Left forelimb (tissue), 1 donor: ENCODE results near the gene SMIM20.
A peak's percentile ranks its signal among the peaks of the same experiment; 100 is the strongest.

Experiments used
- DNase-seq: peaks from one replicate; pipeline ENCODE4 v3.0.0-alpha.2; 2018; ENCODE audit warnings: low spot score

Gene SMIM20

DNA sequence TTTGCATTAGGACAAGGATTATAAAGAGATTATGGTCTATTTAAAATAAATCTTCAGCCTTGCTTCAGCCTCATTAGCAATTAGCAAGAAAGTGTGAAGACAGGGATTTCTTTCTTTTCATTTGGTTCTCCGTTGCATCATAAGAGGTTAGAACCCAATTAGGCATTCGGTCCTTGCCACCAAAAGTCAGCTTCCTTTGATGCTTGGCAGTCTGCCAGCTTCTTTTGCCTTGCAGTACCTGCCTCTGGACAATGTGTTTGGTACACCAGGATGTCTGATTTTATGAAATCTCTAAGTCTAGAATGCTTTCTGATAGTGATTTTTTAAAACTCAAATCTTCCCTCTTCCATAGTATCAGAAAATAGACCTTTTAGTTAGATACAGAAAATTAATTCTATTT is 12.4 kb downstream of the SMIM20 start:
- no peak for DNase-seq

DNA sequence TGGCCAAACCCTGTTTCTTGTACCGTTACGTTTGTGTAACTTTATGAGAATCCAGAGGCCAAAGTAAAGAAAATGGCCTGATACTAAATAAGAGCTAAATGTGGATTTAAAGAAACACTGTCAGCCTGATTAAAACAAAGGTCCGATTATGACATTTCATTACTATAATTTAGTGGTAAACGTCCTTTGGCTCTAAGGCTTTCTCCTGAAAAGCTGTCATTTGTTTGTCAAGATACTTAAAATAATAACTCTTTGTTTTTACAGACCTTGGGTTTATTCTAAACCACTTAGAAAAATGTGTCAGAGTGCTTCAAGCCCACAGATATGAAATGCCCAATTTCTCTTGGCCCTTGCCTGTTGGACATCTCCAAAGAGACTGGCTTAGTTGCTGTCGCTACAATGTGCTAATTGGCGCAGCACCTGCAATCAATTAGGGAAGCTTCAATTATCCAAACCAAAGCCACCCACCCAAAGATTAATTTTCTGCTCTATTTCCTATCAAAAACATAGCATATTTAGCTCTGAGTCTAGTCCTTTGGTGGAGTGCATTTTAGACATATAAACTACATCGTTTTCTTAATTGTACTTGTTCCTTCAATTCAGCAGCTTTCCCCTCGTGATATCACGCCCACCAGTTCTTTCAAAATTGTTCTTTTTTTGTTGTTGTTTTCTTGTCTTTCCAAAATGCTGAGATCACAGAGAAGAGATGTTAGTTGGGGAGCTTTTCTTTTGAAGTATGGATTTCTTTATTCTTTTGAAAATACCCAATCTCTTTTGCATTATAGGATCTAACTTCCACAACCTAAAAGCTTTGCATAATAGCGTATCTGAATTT is 13.6 kb downstream of the SMIM20 start:
- no peak for DNase-seq

DNA sequence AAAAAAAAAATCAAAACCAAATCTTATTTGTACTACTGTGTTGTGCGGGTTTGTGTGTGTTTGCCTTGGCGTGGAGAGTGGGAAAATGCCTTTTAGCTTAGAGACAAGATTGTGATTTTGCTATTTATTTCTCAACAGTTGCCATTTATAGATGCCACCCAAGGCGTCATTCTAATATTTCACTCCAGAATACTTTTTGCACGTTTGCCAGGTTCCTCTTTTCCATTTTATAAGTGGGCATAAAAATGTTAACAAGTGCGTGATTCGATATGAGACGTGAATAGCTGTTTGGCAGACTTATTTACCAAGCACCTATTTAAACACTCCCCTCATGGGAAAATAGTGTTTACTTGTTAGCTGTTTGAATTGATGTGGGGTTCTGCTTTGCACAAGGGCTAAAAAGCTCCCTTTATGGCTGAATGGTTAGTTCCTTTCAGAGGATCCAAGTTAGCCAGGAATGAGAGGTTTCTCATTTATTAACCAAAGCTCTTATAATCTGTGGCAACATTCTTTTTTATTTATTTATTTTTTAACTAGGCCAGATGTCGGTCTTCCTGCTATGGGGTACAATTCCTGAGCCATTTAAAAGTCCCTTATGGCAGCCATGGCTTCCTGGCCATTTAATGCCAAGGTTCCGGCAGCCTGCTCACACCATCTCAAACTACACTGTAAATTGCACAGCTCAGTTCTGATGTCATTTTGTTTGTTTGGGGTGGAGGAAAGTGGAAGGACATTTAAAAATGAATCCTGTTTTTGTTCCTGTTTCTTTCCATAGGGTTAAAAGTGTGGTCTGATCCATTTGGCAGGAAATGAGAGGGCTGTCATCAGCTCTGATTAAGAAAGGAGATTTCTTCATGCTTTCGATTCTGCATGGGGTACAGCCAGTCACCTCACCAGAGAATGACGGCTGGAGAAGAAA is 14.6 kb downstream of the SMIM20 start:
- peak; percentile 17 for DNase-seq

DNA sequence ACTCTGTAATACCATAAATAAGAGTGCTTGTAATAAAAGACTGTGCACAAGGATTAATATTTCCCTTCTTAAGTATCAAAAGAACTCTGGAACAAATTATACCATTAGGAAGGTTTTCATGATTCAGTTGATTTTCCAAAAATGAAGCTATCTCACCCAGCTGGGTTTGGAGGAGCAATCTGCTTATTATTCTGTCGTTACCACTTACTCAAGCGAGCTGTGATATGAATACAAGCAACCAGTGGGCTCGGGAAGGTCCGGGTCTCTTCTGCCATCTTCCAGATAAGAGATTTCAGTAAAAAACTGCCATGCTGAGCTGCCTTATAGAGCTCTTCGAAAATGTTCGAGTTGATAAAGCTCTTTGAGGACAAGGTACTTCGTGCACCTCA is 15.3 kb downstream of the SMIM20 start:
- peak; percentile 2 for DNase-seq

DNA sequence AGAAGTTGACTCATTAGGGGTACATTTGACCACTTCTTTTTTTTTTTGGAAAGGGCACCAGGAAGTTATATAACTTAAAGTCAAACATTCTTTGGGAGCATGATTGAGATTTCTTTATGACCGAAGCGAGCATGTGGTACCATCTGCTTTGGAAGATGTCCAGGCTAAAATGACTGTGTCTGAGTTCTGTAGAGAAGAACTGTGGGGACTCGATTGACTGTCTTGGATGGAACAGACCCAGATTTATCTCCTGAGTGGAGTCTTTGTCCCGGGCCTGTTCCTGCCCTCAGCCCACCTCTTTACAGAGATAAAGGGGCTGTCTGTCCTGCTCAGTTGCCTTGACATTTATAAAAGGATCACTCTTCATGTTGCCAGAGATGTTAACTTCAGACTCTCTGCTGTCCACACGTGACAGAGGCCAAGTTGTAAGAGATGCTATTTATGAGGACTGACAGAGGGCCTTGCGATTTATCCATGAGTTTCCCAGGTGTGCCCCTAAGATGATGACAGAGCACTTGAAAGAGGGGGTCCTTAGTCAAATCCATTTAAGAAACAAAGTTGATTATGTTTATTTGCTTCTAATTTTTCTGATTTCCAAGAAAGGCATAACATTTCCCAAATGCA is 16.8 kb downstream of the SMIM20 start:
- peak; percentile 54 for DNase-seq

DNA sequence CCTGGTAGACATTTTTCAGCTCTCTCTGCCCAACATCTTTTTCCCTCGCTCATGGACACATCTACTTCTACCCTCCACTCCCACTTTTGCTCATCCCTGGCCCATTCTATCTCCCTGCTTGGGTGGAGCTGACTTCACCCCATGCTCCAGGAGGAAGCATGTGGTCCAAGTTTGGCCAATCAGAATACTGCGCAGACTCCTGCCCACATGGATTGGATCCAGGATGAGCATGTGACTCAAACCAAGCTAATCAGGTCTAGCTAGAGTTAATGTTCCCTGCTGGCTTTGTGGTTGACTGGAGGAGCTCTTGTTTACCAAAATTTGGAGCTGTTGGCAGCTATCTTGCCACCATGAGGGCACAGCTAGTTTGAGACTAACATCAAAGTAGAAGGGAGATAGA is 22.7 kb downstream of the SMIM20 start:
- no peak for DNase-seq

DNA sequence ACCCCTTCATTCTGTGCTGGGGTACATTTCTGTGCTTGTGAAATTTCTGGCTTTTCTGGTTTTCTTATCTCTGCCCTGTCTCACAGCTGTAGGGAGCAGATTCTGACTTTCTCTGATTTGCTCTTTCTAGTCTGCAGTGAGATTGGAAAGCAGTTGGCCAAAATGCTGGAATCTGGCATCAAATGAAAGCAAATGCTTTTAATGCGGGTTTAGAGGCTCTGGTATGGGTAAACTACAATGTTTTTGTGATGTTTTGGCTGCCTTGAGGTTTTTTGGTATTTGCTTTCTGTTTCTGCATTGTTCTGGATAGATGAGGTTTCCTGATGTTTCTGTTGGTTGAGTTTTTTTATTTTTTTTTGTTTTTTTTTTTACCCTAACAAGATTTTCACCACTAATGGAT is 23.8 kb downstream of the SMIM20 start:
- DNase-seq, result no peak

DNA sequence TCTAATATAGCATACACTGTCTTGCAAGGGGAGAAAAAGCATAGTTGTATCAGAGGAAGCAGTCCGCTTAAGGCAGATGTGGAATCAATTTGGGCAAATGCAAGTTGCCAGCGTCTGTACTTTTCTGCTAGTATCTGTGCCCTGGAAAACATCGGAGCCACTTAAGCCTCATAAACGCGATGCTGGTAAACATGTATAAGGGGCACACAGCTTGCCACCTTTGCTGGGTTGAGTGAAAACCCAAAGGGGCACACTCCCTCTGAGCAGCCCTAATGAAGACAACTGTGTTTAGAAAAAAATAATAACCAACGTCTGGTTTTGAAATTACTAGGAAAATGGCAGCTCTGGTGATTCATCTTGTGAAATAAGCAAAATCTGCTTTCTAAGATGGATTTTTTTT is 24.3 kb downstream of the SMIM20 start:
- no peak for DNase-seq

DNA sequence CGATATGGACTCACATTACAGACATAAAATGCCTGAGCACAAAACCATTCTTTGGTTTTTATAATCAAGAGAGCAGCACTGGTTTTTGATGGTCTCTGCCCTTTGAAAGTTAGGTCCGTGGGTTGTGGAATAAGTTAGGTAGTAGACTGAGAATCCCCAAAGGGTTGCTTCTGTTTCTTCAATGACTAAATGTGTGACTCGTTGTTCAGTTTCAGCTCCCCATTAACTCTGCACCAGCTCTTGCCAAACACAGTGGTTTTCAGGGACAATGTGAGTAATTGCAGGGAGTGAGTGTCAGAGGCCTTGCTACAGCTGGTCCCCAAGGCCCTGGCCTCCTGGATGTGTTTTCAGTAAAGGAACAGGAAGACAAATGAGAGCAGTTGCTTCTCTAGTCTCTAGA is 24.8 kb downstream of the SMIM20 start:
- DNase-seq, result no peak

DNA sequence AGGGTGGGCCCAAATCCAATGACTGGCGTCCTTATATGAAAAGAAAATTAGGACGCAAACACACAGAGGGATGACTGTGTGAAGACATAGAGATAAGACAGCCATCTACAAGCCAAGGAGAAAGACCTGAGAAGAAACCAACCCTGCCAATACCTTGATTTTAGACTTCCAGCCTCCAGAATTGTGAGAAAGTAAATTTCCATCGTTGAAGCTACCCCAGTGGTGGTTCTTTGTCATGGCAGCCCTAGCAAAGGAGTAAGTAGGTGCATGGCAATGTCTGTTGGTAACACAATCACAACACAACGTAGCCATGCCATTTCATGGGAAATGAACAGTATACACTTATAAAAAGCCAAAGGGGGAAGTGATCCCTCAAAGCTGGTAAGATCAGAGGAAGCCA is 25.3 kb downstream of the SMIM20 start:
- DNase-seq, result no peak

DNA sequence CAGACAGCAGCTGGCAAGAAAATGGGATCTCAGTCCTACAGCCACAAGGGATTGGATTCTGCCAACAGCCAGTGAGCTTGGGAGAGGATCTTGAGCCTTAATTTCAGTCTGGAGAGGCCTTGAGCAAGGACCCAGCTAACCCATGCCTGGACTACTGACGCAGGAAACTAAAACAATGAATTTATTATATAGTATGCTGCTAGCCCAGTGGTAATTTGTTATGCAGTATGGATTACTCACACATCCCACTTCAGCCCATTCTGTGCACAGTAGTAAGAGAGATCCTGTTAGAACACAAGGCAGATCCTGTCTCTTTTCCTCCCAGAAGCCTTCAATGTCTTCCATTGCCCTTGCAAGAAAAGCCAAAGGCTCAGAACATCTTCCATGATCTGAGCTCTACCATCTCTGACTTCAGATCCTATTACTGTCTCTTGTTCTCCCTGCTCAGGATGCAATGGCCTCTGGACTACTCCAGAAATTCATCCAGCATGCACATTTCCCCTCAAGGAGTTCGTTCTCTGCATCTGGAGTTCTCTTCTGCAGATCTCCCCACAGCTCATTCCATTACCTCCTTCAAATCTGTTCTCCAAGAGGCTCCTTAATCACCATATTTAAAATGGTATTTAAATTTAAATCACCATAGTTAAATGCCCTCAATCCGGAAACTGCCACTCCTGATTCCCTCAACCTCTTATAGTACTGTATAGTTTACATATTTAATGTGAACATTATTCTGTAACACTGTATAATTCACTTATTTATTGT is 27.6 kb downstream of the SMIM20 start:
- no peak for DNase-seq

DNA sequence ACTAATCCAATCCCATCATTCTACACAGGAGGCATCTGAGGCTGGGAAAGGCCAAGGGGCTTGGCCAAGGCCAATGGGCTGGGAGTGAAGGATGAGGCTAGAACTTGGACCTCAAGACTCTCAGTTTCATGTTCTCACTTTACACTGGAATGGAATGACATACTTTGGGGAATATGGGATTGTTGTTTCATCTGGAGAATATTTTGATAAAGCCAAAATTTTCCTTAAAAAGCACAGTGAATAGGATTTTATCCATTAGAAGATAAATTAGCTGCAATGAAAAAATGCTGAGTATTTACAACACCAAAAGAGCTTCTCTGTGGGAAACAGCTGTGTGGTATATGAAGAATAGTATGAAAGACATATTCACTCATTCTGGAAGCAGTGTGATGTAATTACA is 29.3 kb downstream of the SMIM20 start:
- DNase-seq, result no peak

DNA sequence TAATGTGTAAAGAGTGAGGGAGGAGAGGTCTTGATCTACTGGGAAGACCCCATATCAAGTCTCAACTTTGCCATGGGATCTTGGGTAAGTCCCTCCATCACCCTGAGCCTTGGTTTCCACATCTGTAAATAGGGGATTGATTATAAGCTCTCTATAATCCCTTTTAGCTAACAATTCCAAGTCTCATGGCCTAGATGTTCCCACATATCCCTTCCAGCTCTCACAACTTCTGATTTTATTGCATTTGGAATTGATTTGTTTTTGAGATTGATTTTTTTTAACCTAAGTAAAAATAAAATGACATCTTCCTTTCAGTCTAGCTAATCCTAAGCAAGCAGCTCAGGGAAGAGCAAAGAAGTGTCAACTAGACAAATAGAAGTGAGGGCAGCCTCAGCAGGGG is 29.8 kb downstream of the SMIM20 start:
- DNase-seq, result no peak

DNA sequence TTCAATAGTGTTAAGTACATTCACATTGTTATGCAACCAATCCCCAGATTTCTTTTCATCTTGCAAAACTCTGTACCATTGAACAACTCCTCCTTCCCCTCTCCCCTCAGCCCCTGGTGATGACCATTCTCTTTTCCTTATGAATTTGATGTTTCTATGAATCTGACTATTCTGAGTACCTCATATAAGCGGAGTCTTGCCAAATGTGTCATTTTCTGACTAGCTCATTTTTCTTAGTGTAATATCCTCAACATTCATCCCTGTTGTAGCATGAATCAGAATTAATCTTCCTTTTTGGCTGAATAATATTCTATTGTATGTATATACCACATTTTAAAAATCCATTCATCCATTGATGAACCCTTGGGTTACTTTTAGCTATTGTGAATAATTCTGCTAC is 34.0 kb downstream of the SMIM20 start:
- no peak for DNase-seq

DNA sequence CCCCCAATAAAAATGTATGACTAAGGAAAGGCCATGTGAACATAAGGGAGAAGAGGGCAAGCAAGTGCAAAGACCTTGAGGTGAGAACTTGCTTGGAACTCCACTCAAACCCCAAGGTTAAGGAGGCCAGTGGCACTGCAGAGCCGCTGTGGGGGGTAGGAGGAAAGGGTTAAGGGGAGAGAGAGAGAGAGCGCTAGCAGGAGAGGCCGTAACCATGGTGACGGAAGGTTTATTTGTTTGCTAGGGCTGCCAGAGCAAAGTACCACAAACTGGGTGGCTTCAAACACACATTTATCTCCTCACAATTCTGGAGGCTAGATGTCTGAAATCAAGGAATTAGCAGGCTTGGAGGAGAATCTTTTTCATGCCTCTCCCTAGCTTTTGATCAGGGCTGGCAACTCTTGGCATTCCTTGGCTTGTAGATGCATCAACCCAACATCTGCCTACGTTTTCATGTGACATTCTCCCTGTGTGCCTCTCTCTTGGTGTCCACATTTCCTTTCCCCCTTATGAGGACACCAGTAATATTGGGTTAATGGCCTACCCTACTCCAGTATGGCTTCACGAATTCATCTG is 35.2 kb downstream of the SMIM20 start:
- DNase-seq, result no peak

DNA sequence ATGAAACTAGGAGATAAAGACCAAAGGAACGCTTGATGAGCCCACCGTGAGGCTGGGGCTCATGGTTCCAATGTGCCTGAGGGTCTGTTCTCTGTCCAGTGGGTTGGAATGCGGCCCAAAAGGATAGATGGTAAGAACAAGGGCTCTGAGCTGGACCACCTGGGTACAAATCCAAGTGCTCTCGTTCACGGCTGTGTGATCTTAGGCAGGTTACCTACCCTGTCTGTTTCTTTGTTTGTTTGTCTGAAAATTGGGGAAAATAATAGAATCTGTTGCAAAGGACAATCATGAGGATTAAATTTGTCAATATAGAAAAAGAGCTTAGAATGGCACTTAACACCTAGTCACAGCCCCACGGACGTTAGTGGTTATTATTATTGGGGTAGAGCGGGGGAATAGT is 36.0 kb downstream of the SMIM20 start:
- no peak for DNase-seq

DNA sequence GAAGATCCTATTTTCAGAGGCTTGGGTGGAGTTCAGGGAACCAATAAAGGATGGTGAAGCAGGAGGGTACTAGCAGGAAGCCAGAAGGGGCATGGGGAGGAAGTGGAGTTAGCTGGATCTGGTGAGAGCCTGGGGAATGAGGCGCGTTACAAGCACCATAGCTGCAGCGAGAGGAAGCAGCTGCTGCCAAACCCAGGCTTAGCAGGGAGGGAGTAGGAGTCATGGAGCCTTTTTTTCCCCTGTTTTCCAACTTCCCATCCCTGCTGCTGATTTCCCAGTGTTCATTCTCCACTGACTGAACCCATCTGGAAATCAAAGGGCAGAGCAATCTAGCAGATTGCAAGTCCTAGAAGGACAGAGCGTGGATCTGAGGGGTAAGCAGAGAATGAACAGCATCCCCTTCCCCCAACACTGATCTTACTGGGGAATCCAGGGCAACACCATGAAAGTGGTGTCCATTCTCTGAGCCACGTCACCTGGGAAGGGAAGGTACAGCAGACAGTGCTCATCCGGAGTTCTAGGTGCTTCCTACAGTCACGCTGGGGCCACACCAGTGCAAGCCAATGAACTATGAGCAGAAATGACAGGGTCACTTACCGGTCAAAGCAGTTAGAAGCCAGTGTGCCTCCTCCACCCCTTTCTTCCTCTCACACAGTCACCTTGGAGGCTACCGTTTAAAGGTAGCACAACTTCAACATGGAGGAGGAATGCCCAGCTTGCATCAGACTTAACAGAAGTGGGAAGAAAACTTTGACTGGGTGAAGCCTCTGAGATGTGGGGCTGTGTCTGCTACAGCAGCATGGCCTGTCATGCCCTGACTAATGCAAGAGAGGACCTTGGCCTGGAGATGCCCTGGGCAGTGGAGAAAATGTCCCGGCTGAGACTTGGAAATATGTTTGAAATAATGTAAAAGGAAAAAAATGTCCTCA is 36.7 kb downstream of the SMIM20 start:
- DNase-seq, result no peak

DNA sequence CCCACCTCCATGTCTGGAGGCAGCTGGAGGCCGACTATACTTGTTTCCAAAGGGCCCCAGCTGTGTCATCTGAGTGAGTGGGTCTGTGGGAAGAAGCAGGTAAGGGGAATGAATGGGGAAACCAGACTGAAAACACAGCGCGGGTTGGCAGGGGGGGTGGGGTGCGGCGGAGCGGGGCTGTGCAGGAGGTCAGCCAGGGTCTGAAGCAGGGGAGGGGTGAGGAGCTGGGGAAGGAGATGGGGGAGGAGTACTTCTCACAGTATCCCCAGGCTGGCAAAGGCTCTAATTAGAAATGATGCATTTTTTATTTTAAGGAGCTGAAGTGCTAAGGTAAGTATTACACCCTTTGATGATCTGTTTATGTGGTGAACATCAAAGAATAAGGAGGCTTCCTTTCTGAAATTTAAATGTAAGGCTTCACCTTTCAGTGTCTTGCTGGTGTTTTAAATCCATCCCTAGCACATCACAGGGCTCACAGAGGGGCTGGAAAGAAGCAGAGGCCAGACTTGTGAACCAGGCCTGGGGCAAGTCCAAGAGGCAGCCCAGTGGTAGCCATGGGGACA is 37.5 kb downstream of the SMIM20 start:
- no peak for DNase-seq

DNA sequence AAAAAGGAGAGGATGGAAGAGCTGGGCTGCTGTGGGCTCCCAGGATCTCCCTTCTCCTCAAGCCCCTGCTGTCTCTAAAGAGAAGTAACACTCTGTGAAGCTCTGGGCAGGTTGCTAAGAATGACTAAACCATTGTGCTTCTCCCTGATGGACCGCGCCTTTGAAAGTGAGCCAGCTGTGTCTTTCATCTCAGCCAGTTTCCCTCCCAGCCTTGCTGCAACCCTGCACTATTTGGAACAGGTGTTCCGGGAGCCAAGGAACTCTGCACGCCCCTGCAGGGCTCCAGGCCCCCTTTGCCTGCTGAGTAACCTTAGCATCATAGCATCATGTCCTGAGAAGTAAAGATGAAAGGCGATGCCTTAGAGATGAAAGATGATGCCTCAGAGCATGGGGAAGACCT is 39.7 kb downstream of the SMIM20 start:
- DNase-seq, result no peak

DNA sequence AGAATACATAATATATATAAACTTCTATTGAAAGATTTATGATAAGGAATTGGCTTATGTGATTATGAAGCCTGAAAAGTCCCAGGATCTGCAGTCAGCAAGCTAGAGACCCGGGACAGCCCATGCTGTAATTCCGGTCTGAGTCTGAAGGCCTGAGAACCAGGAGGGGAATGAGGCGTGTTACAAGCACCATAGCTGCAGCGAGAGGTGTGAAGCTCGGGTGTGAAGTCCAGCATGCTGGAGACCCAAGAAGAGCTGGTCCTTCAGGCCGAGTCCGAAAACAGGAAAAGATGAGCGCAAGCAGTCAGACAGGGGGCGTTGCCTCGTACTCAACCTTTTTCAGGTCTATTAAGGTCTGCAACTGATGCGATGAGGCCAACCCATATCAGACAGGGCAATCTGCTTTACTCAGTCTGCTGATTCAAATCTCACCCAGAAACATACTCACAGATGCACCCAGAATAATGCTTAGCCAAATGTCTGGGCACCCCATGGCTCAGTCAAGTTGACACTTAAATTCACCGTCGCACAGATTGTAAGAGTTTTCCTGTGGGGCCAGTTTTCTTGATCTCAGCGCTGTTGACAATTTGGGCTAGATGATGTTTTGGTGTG is 40.4 kb downstream of the SMIM20 start:
- no peak for DNase-seq
